ENCODE measurements around the gene PPP4R4.
A peak's percentile ranks its signal among the peaks of the same experiment; 100 is the strongest.

The PPP4R4 gene

DNA sequence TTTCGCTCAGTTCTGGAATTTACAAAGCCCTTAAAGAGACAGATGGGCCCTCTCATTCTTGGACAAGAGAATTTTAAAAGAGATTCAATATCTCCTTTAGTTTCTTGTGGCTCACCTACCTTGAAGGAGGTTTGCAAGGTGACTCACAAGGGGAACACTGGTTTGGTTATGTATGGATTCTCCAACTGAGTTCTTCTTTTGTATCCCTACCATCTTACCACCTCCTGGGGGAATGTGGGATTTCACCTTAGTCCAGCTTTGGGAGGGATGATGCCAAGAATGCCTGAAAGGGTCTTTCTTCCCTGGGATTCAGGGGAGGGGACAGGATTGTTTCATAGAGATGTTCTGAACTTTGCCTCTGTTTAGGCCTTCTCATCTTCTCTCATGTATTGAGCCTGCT, 3.7 kb downstream of the PPP4R4 start:
- TF ChIP-seq, protein P1, sequence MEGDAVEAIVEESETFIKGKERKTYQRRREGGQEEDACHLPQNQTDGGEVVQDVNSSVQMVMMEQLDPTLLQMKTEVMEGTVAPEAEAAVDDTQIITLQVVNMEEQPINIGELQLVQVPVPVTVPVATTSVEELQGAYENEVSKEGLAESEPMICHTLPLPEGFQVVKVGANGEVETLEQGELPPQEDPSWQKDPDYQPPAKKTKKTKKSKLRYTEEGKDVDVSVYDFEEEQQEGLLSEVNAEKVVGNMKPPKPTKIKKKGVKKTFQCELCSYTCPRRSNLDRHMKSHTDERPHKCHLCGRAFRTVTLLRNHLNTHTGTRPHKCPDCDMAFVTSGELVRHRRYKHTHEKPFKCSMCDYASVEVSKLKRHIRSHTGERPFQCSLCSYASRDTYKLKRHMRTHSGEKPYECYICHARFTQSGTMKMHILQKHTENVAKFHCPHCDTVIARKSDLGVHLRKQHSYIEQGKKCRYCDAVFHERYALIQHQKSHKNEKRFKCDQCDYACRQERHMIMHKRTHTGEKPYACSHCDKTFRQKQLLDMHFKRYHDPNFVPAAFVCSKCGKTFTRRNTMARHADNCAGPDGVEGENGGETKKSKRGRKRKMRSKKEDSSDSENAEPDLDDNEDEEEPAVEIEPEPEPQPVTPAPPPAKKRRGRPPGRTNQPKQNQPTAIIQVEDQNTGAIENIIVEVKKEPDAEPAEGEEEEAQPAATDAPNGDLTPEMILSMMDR (IDR thresholded peaks at IDR 0.05; ENCODE audit: control insufficient read depth, extremely low read depth, insufficient read depth), result no peak
- H3K4me3 ChIP-seq (ENCODE audit: low read depth, low read length), result no peak overlapping the region
- no peak for DNase-seq (ENCODE audit: low read depth)

DNA sequence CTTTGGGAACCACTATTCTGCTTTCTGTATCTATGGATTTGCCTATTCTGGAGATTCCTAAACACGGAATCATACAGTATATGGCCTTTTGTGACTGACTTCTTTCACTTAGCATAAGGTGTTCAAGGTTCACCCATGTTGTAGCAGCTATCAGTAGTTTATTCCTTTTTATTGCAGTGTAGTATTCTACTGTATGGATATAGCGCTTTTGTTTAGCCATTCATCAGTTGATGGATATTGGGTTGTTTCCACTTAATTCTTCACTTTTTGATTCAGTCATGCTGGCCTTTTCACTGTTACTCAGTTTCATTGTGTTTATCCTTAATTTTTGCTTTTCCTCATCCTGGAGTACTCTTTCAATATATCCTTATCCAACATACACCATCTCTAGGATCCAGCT, 5.1 kb downstream of the PPP4R4 start:
- TF ChIP-seq, protein P1 (IDR thresholded peaks at IDR 0.05; ENCODE audit: control insufficient read depth, extremely low read depth, insufficient read depth), result no peak
- no peak overlapping the region for H3K4me3 ChIP-seq (ENCODE audit: low read depth, low read length)
- no peak for DNase-seq (ENCODE audit: low read depth)

DNA sequence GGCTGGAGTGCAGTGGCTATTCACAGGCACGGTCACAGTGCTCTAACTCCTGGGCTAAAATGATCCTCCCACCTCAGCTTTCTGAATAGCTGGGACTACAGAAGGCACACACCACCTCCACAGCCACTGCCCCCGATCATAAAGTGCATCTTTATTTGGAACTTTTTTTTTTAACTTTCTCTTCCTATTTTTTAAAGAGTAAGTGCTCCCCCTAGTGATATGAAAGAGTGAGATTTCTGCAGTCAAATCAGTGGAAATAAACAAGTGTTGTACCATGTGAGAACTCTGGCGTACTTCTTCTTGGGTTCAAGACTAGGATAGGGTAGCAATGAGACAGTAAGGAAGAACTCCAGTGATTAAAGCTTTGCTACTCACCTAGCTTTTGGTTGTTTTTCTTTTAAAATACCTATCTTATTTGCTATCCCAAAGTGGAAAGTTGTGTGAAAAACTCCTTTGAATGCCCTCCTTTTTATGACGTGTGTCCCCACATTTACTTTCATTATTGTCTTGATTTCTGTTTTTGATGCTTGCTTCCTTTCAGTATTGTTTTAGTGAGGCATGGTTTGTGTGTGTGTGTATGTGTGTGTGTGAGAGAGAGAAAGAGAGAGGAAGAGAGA, 6.6 kb downstream of the PPP4R4 start:
- TF ChIP-seq, protein P1 (IDR thresholded peaks at IDR 0.05; ENCODE audit: control insufficient read depth, extremely low read depth, insufficient read depth), result peak; percentile 67
- H3K4me3 ChIP-seq (ENCODE audit: low read depth, low read length), result no peak overlapping the region
- no peak for DNase-seq (ENCODE audit: low read depth)

DNA sequence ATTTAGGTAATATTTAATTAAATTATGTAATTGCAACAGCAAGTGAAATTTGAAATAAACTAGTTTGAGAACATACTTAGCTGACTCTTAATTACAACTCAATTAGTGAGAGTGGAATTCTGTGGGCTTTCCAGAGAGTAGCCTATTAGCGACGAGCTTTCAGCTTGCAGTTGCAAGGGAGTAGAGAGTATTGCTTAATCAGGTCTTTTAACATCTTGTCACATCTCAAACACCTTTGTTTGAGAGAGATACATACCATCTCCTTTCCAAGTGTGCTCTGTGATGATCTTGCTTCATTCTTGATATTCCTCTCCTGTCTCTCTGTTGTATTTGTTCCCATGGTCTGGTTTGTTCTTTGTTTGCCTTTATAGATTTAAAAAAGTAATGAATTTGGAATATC, 7.7 kb downstream of the PPP4R4 start:
- TF ChIP-seq, protein P1 (IDR thresholded peaks at IDR 0.05; ENCODE audit: control insufficient read depth, extremely low read depth, insufficient read depth), result no peak
- H3K4me3 ChIP-seq (ENCODE audit: low read depth, low read length), result no peak overlapping the region
- no peak for DNase-seq (ENCODE audit: low read depth)

DNA sequence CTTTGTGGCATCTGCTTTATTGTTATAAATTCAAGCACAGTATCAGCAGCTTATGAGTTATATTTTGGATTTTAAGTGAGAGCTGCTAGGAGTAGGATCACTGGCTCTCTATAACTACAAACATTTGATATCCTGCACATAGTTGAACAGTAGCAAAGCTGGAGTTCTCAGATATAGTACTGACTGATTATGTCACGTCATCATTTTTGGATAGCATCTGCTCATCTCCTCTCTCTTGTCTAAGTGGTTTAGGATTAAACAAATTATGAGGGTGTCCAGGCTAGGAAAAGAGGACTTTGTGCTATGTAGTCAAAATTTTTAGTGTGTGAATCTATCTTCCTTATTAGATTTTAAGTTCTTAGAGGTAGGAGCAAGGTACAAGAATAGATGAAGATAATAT, 18.4 kb downstream of the PPP4R4 start:
- H3K4me3 ChIP-seq (ENCODE audit: low read depth, low read length), result no peak overlapping the region
- no peak for DNase-seq (ENCODE audit: low read depth)
- TF ChIP-seq, protein P1 (IDR thresholded peaks at IDR 0.05; ENCODE audit: control insufficient read depth, extremely low read depth, insufficient read depth), result no peak

DNA sequence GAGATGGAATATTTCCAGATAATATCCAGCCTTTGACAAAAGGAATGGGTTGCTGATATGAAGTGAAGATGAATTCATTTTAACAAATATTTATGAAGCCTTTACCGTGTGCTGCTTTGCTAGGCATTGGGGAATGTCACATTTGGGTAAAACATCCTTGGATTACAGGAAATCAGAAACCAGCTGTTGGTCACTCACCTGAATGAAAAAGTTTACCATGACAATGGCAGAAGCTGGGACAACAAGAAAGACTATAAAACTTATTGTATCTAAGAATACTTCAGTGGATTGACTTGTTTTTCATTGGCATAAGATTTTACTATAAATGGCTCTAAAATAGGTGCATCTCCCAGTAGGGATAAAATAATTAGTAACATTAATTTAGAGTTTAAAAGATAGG, 19.7 kb downstream of the PPP4R4 start:
- TF ChIP-seq, protein P1 (IDR thresholded peaks at IDR 0.05; ENCODE audit: control insufficient read depth, extremely low read depth, insufficient read depth), result no peak
- no peak overlapping the region for H3K4me3 ChIP-seq (ENCODE audit: low read depth, low read length)
- DNase-seq (ENCODE audit: low read depth), result no peak

DNA sequence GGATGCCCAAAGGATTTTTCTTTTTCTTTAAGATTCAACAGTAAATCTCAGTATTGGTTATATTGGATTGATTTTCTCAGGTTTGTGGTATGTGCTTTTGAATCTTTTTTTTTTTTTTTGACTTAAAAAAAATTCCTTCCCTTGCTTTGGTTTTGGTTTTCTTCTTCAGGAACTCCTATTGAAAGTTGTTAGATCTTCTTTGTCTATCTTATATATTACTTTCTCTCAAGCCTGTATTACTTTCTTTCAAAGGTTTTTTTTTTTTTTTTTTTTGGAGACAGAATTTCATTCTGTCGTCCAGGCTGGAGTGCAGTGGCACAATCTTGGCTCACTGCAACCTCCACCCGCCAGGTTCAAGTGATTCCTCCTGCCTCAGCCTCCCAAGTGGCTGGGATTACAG, 21.9 kb downstream of the PPP4R4 start:
- TF ChIP-seq, protein P1 (IDR thresholded peaks at IDR 0.05; ENCODE audit: control insufficient read depth, extremely low read depth, insufficient read depth), result no peak

More for the DNA sequence above, 21.9 kb downstream of the PPP4R4 start:
- no peak overlapping the region for H3K4me3 ChIP-seq (ENCODE audit: low read depth, low read length)
- DNase-seq (ENCODE audit: low read depth), result no peak

All from LNCaP clone FGC (cell line).